Measurements from ENCODE around the gene WNT9B.

Gene WNT9B

GRCh38 chr17:46853896-46854444 is 2.6 kb downstream of the WNT9B start:
- in situ Hi-C loops (cut with MboI; ENCODE audit: low sequenced_read_pairs), result no loop called here

GRCh38 chr17:46854515-46854914 is 3.1 kb downstream of the WNT9B start:
- in situ Hi-C loops (cut with MboI; ENCODE audit: low sequenced_read_pairs), result no loop called here

DNA sequence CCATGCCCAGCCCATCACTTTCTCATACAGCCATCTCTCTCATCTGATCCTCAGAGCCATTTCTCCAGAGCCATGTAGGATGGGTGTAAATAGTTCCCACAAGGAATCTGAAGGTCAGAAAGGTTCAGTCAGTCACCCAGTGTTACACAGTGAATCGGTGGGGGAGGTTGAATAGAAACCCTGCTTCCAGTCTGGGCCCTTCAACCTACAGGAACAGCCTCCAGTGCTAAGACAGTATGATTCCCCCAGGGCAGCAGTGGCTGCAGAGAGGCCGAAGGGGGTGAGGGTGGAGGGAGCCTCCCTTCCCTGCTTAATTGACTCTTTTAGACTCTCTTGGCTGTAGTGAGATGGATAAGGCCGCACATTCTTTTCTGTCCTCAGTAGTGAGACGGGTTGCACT is 3.6 kb downstream of the WNT9B start:
- in situ Hi-C loops (cut with MboI; ENCODE audit: low sequenced_read_pairs), result no loop called here

DNA sequence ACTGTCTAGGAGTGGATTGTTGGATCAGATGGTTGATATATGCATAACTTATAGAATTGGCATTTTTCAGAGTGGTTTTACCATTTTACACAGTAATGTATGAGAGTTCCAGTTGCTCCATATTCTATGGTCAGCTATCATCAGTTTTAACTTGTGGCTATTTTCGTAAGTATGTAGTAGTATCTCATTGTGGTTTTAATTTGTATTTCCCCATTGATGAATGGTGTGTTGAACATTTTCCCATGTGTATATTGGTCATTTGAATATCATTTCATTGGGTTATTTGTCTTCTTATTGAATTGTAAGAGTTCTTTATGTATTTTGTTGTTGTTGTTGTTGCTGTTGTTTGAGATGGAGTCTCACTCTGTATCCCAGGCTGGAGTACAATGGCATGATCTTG is 6.2 kb downstream of the WNT9B start:
- in situ Hi-C loops (cut with MboI; ENCODE audit: low sequenced_read_pairs), result no loop called here

DNA sequence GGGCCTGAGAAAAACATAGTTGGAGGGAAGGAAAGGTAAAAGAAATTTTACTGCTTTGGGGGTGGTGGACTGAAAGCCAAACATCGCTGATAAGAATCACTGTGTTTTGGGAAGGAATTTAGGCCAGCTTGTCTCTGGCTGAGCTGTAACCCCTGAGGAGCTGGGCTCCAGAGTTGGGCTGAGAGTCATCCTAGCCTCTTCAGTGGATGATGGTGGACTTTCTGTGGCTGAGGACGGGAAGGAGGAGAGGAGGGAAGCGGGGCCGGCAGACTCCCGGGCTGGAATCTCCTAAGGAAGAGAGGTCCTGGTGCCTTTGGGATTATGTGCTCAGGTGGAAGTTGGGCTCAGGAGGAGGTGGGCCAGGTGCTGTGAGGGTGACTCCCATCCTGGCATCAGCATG is 8.6 kb downstream of the WNT9B start:
- in situ Hi-C loops (cut with MboI; ENCODE audit: low sequenced_read_pairs), result no loop called here

DNA sequence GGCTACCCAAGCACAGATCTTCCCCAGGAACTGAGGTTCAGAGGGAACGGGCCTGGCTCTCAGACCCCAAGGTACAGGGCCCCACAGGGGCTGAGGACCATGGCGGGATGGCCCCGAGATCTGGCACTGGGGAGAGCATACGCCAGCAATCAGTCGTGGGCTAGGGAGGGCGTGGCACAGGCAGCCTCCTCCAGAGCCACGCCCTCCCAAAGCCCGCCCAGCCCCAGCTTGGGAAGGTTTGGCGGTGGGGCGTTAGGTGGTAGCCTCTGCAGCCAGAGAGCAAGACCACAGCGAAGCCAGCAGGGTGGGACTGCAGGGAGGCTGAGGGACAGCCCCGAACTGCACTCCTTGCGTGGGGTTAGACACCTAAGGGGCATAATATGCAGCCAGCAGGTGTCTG is 11.6 kb downstream of the WNT9B start:
- in situ Hi-C loops (cut with MboI; ENCODE audit: low sequenced_read_pairs), result no loop called here

DNA sequence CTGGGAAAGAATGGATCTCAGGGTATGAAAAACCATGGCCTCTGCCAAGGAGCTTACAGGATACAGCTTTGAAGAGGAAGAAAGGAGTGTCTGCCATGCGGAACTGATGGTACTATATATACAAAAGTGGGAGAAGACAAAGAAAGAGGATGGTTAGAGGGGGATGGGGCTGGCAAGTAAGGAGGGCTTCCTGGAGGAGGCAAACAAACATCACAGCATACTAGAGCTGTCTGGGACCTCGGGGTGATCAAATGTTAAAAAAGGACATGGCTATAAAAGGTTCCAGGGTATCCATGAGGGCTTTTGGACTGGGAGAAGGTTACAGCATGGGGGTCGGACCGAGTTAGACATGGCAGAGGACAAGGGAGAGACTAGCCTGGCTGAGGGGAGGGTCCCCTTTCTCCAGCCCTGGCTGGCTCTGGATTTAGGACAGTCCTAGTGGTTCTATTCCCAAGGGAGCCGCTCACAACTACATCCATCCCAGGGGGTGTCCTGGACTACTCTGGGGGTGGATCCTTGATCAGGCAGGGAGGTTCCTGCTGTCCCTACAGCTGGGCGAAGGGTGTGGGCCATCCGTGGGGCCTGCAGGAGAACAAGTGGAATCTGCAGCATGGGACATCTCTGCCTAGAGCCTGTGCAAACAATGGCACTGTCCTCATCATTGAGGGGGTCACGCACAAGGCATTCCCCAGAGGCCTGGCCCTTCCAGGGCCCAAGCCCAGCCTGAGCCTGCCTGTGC is 12.2 kb downstream of the WNT9B start:
- in situ Hi-C loops (cut with MboI; ENCODE audit: low sequenced_read_pairs), result no loop called here

- in situ Hi-C loops (cut with MboI; ENCODE audit: low sequenced_read_pairs), result no loop called here
These were observed 13.7 kb downstream of the WNT9B start for GRCh38 chr17:46865100-46865499.

GRCh38 chr17:46866325-46866724 is 14.9 kb downstream of the WNT9B start:
- in situ Hi-C loops (cut with MboI; ENCODE audit: low sequenced_read_pairs), result no loop called here

DNA sequence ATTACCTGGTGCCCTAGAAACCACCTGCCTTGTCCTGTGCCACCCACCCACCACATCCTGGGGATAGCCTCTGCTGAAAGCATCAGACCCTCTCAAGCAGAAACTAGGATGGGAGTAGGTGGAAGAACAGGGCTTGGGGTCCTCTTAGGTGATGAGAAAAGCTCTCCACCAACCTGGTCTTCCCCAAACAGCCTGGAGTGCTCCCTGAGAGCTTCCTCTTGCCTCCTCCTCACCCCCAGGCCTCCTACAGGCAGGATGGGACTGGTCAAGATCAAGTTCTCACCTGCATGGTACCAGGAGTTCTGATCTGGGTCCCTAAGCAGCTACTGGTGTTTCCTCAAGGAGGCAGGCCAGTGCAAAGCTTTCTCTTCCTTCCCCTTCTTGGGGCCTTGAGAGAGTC is 15.4 kb downstream of the WNT9B start:
- in situ Hi-C loops (cut with MboI; ENCODE audit: low sequenced_read_pairs), result no loop called here

DNA sequence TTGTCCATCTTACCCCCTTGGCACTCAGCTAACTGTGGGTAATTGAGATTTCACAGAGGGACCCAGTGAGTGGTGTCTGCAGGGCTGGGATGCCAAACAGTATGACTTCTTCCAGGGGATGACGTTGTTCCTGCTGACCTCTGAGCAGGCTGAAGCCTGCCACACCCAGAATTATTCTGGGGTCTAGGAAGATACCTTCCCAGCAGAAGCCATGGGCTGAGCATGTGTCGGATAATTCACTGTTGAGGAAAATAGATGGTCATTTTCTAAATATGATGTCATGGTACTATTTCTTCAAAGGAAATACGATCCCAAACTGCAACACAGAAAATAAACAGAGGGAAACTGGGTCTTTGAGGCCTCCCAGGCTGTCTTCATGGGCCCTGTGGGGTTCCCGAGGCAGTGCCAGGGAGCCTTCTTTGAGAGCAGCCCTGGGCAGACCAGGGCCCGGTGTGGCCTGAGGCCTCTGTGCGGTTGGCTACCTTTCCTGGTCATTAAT is 17.4 kb downstream of the WNT9B start:
- in situ Hi-C loops (cut with MboI; ENCODE audit: low sequenced_read_pairs), result no loop called here

DNA sequence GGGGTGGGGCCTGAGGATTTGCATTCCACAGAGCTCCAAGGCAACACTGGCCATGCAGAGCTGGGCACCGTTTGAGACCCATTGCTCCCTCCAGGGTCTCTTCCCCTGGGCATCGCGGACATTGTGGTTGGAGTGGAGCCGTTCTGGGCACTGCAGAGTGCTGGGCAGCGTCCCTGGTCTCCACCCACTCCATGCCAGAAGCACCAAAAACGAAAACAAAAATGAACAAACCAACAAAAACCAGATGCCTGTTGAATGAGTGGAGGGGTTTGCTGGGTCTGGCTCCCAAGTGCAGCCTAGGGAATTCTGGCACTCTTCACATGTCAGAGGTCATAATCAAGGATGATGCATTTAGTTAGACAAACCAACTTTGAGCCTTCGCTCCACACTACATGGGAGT is 17.9 kb downstream of the WNT9B start:
- in situ Hi-C loops (cut with MboI; ENCODE audit: low sequenced_read_pairs), result no loop called here

DNA sequence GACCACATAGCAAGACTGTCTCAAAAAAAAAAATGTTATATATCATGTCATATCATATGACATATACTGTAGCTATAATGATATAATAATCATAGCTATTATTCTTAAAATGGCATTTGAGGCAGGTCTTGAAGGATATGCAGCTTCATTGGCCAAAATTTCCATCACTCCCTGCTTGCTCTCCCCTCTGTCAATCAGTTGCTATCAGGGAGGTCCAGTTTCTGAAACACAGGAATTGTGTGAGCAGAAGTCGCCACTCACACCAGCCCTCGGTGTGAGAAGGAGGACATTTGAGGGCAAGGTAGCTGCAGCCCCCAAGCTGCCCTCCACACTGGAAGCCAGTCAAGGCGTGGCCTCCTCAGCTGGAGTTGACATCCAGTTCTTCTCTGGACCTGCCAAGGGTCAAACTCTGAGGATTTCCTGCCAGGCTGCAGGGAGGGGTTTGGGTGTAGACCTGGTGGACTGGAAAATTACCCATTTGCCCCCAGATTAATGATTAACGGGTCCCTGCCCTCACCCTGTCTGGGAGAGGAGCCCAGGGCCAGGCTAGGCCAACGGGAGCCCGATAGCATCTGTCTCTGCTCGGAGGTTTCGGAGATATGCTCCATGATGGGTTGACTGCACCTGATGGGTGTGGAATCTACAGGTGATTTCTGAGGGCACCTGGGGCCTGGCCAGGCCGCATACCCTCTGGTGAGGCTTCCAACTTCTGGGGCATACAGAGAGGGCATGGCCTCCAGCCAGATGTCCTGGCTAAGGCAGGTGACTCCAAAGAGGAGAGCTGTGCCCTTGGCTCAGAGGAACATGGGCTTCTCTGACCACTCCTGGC is 18.8 kb downstream of the WNT9B start:
- in situ Hi-C loops (cut with MboI; ENCODE audit: low sequenced_read_pairs), result no loop called here

DNA sequence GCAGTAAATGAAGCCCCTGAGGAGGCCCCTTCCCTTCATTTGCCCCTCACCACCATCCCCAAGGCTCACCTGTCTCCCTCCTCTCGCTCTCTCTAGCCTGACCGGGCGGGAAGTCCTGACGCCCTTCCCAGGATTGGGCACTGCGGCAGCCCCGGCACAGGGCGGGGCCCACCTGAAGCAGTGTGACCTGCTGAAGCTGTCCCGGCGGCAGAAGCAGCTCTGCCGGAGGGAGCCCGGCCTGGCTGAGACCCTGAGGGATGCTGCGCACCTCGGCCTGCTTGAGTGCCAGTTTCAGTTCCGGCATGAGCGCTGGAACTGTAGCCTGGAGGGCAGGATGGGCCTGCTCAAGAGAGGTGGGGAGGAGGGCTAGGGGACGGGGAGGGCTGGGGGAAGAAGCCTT is 21.0 kb downstream of the WNT9B start:
- in situ Hi-C loops (cut with MboI; ENCODE audit: low sequenced_read_pairs), result no loop called here

GRCh38 chr17:46873941-46874645 is 22.7 kb downstream of the WNT9B start:
- in situ Hi-C loops (cut with MboI; ENCODE audit: low sequenced_read_pairs), result no loop called here

GRCh38 chr17:46874906-46875305 is 23.5 kb downstream of the WNT9B start:
- in situ Hi-C loops (cut with MboI; ENCODE audit: low sequenced_read_pairs), result no loop called here

- in situ Hi-C loops (cut with MboI; ENCODE audit: low sequenced_read_pairs), result no loop called here
These were observed 24.5 kb downstream of the WNT9B start for GRCh38 chr17:46875849-46876352.

- in situ Hi-C loops (cut with MboI; ENCODE audit: low sequenced_read_pairs), result no loop called here
These were observed 25.0 kb downstream of the WNT9B start for GRCh38 chr17:46876353-46876887.

- in situ Hi-C loops (cut with MboI; ENCODE audit: low sequenced_read_pairs), result no loop called here
These were observed 25.5 kb downstream of the WNT9B start for GRCh38 chr17:46876926-46877325.

DNA sequence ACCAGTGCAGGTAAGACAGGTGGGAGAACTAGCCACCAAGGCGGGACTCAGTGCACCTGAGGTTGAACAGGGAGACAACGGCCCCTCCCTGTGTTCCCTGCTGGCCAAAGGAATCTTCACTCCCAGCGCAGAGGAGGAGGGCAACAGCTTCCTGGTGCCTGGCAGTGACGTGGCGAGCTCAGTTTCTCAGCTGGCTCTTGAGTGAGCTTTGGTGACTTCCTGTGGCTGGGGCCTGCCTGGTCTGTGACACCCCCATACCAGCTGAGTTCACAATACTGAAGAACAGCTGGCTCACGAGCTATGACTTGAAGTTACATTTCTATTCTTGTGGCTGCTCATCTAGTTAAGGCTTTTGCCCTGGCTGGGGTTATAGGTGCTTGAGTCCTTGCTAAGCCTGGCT is 26.1 kb downstream of the WNT9B start:
- in situ Hi-C loops (cut with MboI; ENCODE audit: low sequenced_read_pairs), result no loop called here

DNA sequence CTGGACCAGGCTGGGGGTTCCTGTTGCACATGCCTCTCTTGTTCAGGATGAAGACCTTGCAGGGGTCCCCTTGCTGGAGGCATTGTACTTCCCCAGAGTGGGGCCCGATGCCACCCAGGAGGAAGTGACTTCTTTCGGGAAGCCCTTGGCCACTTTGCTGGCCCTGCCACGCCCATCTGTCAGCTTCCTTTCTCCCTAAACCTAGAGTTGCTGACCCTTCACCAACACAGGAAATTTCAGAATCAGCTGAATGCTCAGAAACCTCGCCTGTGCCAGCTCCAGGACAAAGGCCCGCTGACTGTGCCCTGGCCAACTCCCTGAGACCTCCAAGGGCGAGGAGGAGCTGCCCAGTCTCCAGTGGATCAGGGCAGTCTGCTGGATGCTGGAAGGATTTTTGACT is 26.7 kb downstream of the WNT9B start:
- in situ Hi-C loops (cut with MboI; ENCODE audit: low sequenced_read_pairs), result no loop called here

Measured in hTERT RPE-1 (cell line).